GM23338 (cell line): Measurements from ENCODE around the gene STK17A. TPM values are rescaled to one million over a fixed set of nuclear protein-coding genes. Genes with fewer than 3 reads are reported as not detected.

Experiments
- ATAC-seq: fragments of 200-7000 bp; cut with Tn5 transposase; 3 replicates; pipeline ENCODE4 v1.9.1; 2020
- DNase-seq: peaks from one replicate; pipeline ENCODE4 v3.0.0-alpha.2; 2015; ENCODE audit warnings: low spot score
- H2AFZ ChIP-seq: fragments of 200-600 bp; sonication (generic); 2 replicates; pipeline ENCODE4 v1.8.0; 2016; ENCODE audit warnings: antibody characterized with exemption, mild to moderate bottlenecking, moderate library complexity
- H3F3A ChIP-seq: fragments of 200-600 bp; sonication (generic); replicated peaks from 2 replicates; pipeline ENCODE4 v1.8.0; 2017; ENCODE audit warnings: antibody characterized with exemption, mixed run types, low read depth
- H3K27ac ChIP-seq: fragments of 200-600 bp; sonication (generic); 2 replicates; pipeline ENCODE4 v1.6.1; 2016; ENCODE audit warnings: low read depth
- H3K27me3 ChIP-seq: fragments of 200-600 bp; sonication (generic); 2 replicates; pipeline ENCODE4 v1.8.0; 2016; ENCODE audit warnings: mild to moderate bottlenecking, mixed run types, moderate library complexity; ENCODE audit not compliant: insufficient read depth
- H3K36me3 ChIP-seq: fragments of 200-600 bp; sonication (generic); 2 replicates; pipeline ENCODE4 v1.8.0; 2016; ENCODE audit warnings: mild to moderate bottlenecking; ENCODE audit not compliant: insufficient read depth
- H3K4me1 ChIP-seq: fragments of 200-600 bp; sonication (generic); 2 replicates; pipeline ENCODE4 v1.8.0; 2016; ENCODE audit warnings: mild to moderate bottlenecking, moderate library complexity; ENCODE audit not compliant: insufficient read depth
- H3K4me2 ChIP-seq: fragments of 200-600 bp; sonication (generic); 2 replicates; pipeline ENCODE4 v1.7.1; 2017; ENCODE audit warnings: mixed run types
- H3K4me3 ChIP-seq: fragments of 200-600 bp; sonication (generic); 2 replicates; pipeline ENCODE4 v1.6.1; 2016; ENCODE audit warnings: mixed run types
- H3K79me2 ChIP-seq: fragments of 200-600 bp; sonication (generic); replicated peaks from 2 replicates; pipeline ENCODE4 v1.8.0; 2017; ENCODE audit warnings: mild to moderate bottlenecking; ENCODE audit not compliant: insufficient read depth
- H3K9me2 ChIP-seq: fragments of 200-600 bp; sonication (generic); 2 replicates; pipeline ENCODE4 v1.8.0; 2017; ENCODE audit not compliant: insufficient read depth
- H4K20me1 ChIP-seq: fragments of 200-600 bp; sonication (generic); replicated peaks from 2 replicates; pipeline ENCODE4 v1.8.0; 2017; ENCODE audit warnings: mild to moderate bottlenecking; ENCODE audit not compliant: insufficient read depth
- H3K27ac Mint-ChIP-seq: 2 replicates; pipeline ENCODE4 v1.8.0; 2020; ENCODE audit warnings: inconsistent platforms, mild to moderate bottlenecking, moderate library complexity, mixed read lengths
- H3K27me3 Mint-ChIP-seq: 3 replicates; pipeline ENCODE4 v1.8.0; 2022; ENCODE audit warnings: low read depth, mild to moderate bottlenecking, moderate library complexity, mixed read lengths, inconsistent platforms; ENCODE audit not compliant: insufficient read depth, poor library complexity
- H3K36me3 Mint-ChIP-seq: 3 replicates; pipeline ENCODE4 v1.8.0; 2021; ENCODE audit warnings: low read depth, mild to moderate bottlenecking, inconsistent platforms, moderate library complexity, mixed read lengths
- H3K4me1 Mint-ChIP-seq: 3 replicates; pipeline ENCODE4 v1.8.0; 2020; ENCODE audit warnings: mild to moderate bottlenecking, inconsistent platforms, mixed read lengths
- H3K4me3 Mint-ChIP-seq: 3 replicates; pipeline ENCODE4 v1.8.0; 2021; ENCODE audit warnings: moderate library complexity, mild to moderate bottlenecking, inconsistent platforms, mixed read lengths
- H3K9me3 Mint-ChIP-seq: 3 replicates; pipeline ENCODE4 v1.8.0; 2020; ENCODE audit warnings: moderate library complexity, mild to moderate bottlenecking, inconsistent platforms, mixed read lengths
- CREB1 ChIP-seq: fragments of 250-450 bp; sonication (Bioruptor Pico); IDR thresholded peaks from 2 replicates; pipeline ENCODE4 v1.5.0; 2020; ENCODE audit warnings: low read depth, mild to moderate bottlenecking, moderate library complexity
- CTCF ChIP-seq, 2 experiments: fragments of 200-600 bp in 1 of 2; sonication (generic) in 1 of 2; conservative IDR thresholded peaks; 2 replicates each; pipeline versions ENCODE4 v1.5.1 to v1.6.1; 2016 to 2017; ENCODE audit warnings: antibody characterized with exemption in 2 of 2, low read depth in 2 of 2, mild to moderate bottlenecking in 2 of 2, moderate library complexity in 1 of 2
- ETS1 ChIP-seq: IDR thresholded peaks from 2 replicates; pipeline ENCODE4 v1.6.1; 2016; ENCODE audit warnings: antibody characterized with exemption
- EZH2 ChIP-seq: fragments of 200-600 bp; sonication (generic); IDR thresholded peaks from one replicate; pipeline ENCODE4 v1.8.0; 2017; ENCODE audit warnings: antibody characterized with exemption, mild to moderate bottlenecking, low read depth; ENCODE audit not compliant: unreplicated experiment
- EZH2phosphoT487 ChIP-seq: fragments of 200-600 bp; sonication (generic); IDR thresholded peaks from one replicate; pipeline ENCODE4 v1.8.1; 2018; ENCODE audit warnings: antibody characterized with exemption; ENCODE audit not compliant: unreplicated experiment
- JUNB ChIP-seq: IDR thresholded peaks from one replicate; pipeline ENCODE4 v1.6.1; 2016; ENCODE audit warnings: antibody characterized with exemption; ENCODE audit not compliant: unreplicated experiment
- NANOG ChIP-seq: IDR thresholded peaks from 2 replicates; pipeline ENCODE4 v1.6.1; 2016; ENCODE audit warnings: antibody characterized with exemption, borderline replicate concordance
- POLR2AphosphoS5 ChIP-seq: IDR thresholded peaks from 2 replicates; pipeline ENCODE4 v1.6.1; 2016; ENCODE audit warnings: antibody characterized with exemption, low read depth
- STAT1 ChIP-seq: IDR thresholded peaks from one replicate; pipeline ENCODE4 v1.6.1; 2016; ENCODE audit warnings: antibody characterized with exemption; ENCODE audit not compliant: unreplicated experiment
- ZNF114 ChIP-seq: fragments of 250-450 bp; sonication (Bioruptor Pico); IDR thresholded peaks from 2 replicates; pipeline ENCODE4 v1.5.0; 2020; ENCODE audit warnings: mild to moderate bottlenecking, moderate library complexity
- ZNF331 ChIP-seq: fragments of 250-450 bp; sonication (Bioruptor Pico); IDR thresholded peaks from 2 replicates; pipeline ENCODE4 v1.5.0; 2020; ENCODE audit warnings: low read depth, mild to moderate bottlenecking, moderate library complexity
- polyA plus RNA-seq: library from polyadenylated mRNA; unstranded; fragments of >200 nt; fragmentation: Nextera tagmentation; extraction: Ambion mirVana; gene quantifications from 2 replicates; pipeline ENCODE4 v1.2.1, GENCODE V29; 2016
- total RNA-seq: library from RNA; depleted of rRNA; stranded (reverse); fragments of >200 nt; shearing (Covaris generic); gene quantifications from 2 replicates; pipeline ENCODE4 v1.2.3, GENCODE V29; 2014
- TF ChIP-seq, protein P1 (sequence below): IDR thresholded peaks from one replicate; pipeline ENCODE4 v1.6.1; 2018; ENCODE audit warnings: antibody characterized with exemption; ENCODE audit not compliant: unreplicated experiment

The STK17A gene
- total and polyA plus RNA-seq, 2 experiments from 2014 or later, result 21.2 to 21.8 TPM

GRCh38 chr7:43647673-43648472 lies 65.0 kb downstream of the STK17A start:
- ATAC-seq (peak; percentile 42), DNase-seq (peak; percentile 39)
- no peak overlapping the region; the same call in 2 of the 3 replicates for H3K4me3 Mint-ChIP-seq
- H3K9me2 ChIP-seq, result no peaks in the 10 kb centered on the region
- H3K27me3 Mint-ChIP-seq, result peaks cover 8% of the 10 kb centered on the region
- peaks cover 54% of the 10 kb centered on the region for H3K4me1 ChIP-seq
- peak overlapping the region; percentile 69 for H3K4me2 ChIP-seq
- H3K36me3 ChIP-seq, result peaks cover 5% of the 10 kb centered on the region
- peaks cover 45% of the 10 kb centered on the region for H3K79me2 ChIP-seq
- H3F3A ChIP-seq, result peaks cover 5% of the 10 kb centered on the region; the same call in 1 of the 2 replicates
- peaks cover 57% of the 10 kb centered on the region for H3K36me3 Mint-ChIP-seq
- no peak for TF ChIP-seq EZH2phosphoT487
- no peak for TF ChIP-seq ETS1
- TF ChIP-seq, protein P1, sequence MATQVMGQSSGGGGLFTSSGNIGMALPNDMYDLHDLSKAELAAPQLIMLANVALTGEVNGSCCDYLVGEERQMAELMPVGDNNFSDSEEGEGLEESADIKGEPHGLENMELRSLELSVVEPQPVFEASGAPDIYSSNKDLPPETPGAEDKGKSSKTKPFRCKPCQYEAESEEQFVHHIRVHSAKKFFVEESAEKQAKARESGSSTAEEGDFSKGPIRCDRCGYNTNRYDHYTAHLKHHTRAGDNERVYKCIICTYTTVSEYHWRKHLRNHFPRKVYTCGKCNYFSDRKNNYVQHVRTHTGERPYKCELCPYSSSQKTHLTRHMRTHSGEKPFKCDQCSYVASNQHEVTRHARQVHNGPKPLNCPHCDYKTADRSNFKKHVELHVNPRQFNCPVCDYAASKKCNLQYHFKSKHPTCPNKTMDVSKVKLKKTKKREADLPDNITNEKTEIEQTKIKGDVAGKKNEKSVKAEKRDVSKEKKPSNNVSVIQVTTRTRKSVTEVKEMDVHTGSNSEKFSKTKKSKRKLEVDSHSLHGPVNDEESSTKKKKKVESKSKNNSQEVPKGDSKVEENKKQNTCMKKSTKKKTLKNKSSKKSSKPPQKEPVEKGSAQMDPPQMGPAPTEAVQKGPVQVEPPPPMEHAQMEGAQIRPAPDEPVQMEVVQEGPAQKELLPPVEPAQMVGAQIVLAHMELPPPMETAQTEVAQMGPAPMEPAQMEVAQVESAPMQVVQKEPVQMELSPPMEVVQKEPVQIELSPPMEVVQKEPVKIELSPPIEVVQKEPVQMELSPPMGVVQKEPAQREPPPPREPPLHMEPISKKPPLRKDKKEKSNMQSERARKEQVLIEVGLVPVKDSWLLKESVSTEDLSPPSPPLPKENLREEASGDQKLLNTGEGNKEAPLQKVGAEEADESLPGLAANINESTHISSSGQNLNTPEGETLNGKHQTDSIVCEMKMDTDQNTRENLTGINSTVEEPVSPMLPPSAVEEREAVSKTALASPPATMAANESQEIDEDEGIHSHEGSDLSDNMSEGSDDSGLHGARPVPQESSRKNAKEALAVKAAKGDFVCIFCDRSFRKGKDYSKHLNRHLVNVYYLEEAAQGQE, result no peak
- TF ChIP-seq ZNF114 (CRISPR knock-in tag), result no peak
- H3K27ac Mint-ChIP-seq, result peak overlapping the region; percentile 93
- no peaks in the 10 kb centered on the region; the same call in 2 of the 3 replicates for H3K9me3 Mint-ChIP-seq
- peak overlapping the region; percentile 22; the same call in 1 of the 2 replicates for H3K4me3 ChIP-seq
- H3K27ac ChIP-seq, result peak overlapping the region; percentile 99
- no peak overlapping the region for H2AFZ ChIP-seq
- peaks cover 57% of the 10 kb centered on the region for H3K4me1 Mint-ChIP-seq
- no peaks in the 10 kb centered on the region for H4K20me1 ChIP-seq
- H3K27me3 ChIP-seq, result no peaks in the 10 kb centered on the region

GRCh38 chr7:43648473-43649406 lies 65.8 kb downstream of the STK17A start:
- H2AFZ ChIP-seq, result no peak overlapping the region
- Mint-ChIP-seq H3K36me3 (peaks cover 51% of the 10 kb centered on the region), H3K4me3 (no peak overlapping the region), H3K4me1 (peaks cover 59% of the 10 kb centered on the region), H3K27me3 (peaks cover 8% of the 10 kb centered on the region), H3K27ac (peak overlapping the region; percentile 93), H3K9me3 (no peaks in the 10 kb centered on the region; the same call in 2 of the 3 replicates)
- no peaks in the 10 kb centered on the region for H3K9me2 ChIP-seq
- no peak for DNase-seq
- peak overlapping the region; percentile 99 for H3K27ac ChIP-seq
- no peaks in the 10 kb centered on the region for H4K20me1 ChIP-seq
- TF ChIP-seq ZNF331 (no peak), JUNB (no peak), EZH2 (no peak), CREB1 (CRISPR knock-in tag) (no peak), STAT1 (no peak), ETS1 (no peak), NANOG (no peak), POLR2AphosphoS5 (no peak), CTCF (conservative IDR thresholded peaks at IDR 0.05; ENCODE audit: low read depth in 2 of 2) (no peak)
- peaks cover 55% of the 10 kb centered on the region for H3K4me1 ChIP-seq
- H3K36me3 ChIP-seq, result peaks cover 5% of the 10 kb centered on the region
- 0 out of 2 replicates have a peak overlapping the region, but pooled peaks have one; percentile 69 for H3K4me2 ChIP-seq
- no peak for ATAC-seq
- H3F3A ChIP-seq, result peaks cover 5% of the 10 kb centered on the region; the same call in 1 of the 2 replicates
- peaks cover 48% of the 10 kb centered on the region for H3K79me2 ChIP-seq
- H3K4me3 ChIP-seq, result no peak overlapping the region
- H3K27me3 ChIP-seq, result no peaks in the 10 kb centered on the region
